IPS DF 19.7 (cell line): ENCODE data around the gene HAUS7.

Experiments used
- DNase-seq: peaks from one replicate; pipeline ENCODE4 v3.0.0-alpha.2; 2013; ENCODE audit warnings: low read depth, low spot score

The HAUS7 gene

GRCh38 chrX:153456161-153456560 is 14.2 kb downstream of the HAUS7 start:
- no peak for DNase-seq

- no peak for DNase-seq
These were observed 14.8 kb downstream of the HAUS7 start for GRCh38 chrX:153455571-153455970.

GRCh38 chrX:153454901-153455550 is 15.3 kb downstream of the HAUS7 start:
- DNase-seq, result no peak

- DNase-seq, result no peak
These were observed 19.5 kb downstream of the HAUS7 start for GRCh38 chrX:153450949-153451277.

- DNase-seq, result no peak
These were observed 20.0 kb downstream of the HAUS7 start for GRCh38 chrX:153450114-153450948.

- no peak for DNase-seq
These were observed 20.8 kb downstream of the HAUS7 start for GRCh38 chrX:153449368-153450113.

- DNase-seq, result no peak
These were observed 21.6 kb downstream of the HAUS7 start for GRCh38 chrX:153448556-153449367.

GRCh38 chrX:153447581-153447960 is 22.8 kb downstream of the HAUS7 start:
- no peak for DNase-seq

GRCh38 chrX:153446950-153447580 is 23.3 kb downstream of the HAUS7 start:
- DNase-seq, result no peak

- no peak for DNase-seq
These were observed 23.8 kb downstream of the HAUS7 start for GRCh38 chrX:153446636-153446936.

GRCh38 chrX:153445856-153446635 is 24.3 kb downstream of the HAUS7 start, which contains the start of gene TREX2:
TREX2 (minus strand) TSS chrX:153446056; CDS start chrX:153445430, 626 bp downstream.
- DNase-seq, result no peak

- no peak for DNase-seq
These were observed 25.1 kb downstream of the HAUS7 start for GRCh38 chrX:153445106-153445855.

- DNase-seq, result no peak
These were observed 25.9 kb downstream of the HAUS7 start for GRCh38 chrX:153444333-153445011.

- DNase-seq, result no peak
These were observed 26.7 kb downstream of the HAUS7 start for GRCh38 chrX:153443476-153444332.

GRCh38 chrX:153442463-153442862 is 27.9 kb downstream of the HAUS7 start:
- no peak for DNase-seq

- DNase-seq, result no peak
These were observed 28.4 kb downstream of the HAUS7 start for GRCh38 chrX:153441981-153442380.

- no peak for DNase-seq
These were observed 29.1 kb downstream of the HAUS7 start for GRCh38 chrX:153441296-153441695.

- no peak for DNase-seq
These were observed 29.7 kb downstream of the HAUS7 start for GRCh38 chrX:153440556-153441135.
